Globus pallidus (tissue), 1 donor: ENCODE data around the gene AGPAT3.

Experiments used
- DNase-seq: peaks from one replicate; pipeline ENCODE4 v3.0.0-alpha.2; 2015; ENCODE audit warnings: low spot score

The AGPAT3 gene

DNA sequence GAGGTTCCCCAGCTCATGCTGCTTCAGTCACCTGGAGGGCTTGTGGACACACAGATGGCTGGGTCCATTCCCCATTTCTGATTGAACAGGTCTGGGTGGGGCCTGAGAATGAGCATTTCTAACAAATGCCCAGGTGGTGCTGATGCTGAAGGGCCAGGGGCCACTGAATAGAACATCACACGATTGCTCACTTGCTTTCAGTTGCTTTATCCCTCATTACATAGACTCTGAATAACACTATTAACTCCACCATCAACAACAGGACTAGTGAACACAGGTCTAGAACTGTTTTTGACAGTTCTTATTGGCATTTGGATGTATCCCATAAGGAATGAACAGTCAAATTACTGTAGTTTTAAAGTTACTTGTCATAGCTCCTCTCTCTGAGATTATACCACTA, 159.2 kb downstream of the AGPAT3 start:
- no peak for DNase-seq

DNA sequence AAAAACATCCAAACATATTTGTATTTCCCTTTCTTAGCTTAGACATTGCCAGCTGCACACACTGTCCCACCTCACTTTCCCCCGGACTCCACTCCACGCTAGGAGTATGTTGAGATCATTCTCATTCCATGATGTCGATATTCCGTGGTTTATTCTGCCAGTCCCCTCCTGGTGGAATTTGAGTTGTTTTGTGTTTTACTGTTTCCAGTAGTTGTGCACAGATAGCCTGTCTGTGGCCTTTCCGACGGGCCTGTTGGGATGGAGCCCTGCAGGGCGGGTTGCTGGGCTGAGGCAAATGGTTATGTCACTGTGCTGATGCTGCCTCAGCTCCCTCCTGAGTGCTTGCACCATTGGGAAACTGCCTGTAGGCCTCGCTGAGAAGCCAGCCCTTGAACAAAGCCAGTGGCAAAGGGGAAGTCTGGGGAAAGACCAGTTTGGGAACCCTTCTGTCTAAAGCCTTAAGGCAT, 159.9 kb downstream of the AGPAT3 start:
- DNase-seq: peak; percentile 82

DNA sequence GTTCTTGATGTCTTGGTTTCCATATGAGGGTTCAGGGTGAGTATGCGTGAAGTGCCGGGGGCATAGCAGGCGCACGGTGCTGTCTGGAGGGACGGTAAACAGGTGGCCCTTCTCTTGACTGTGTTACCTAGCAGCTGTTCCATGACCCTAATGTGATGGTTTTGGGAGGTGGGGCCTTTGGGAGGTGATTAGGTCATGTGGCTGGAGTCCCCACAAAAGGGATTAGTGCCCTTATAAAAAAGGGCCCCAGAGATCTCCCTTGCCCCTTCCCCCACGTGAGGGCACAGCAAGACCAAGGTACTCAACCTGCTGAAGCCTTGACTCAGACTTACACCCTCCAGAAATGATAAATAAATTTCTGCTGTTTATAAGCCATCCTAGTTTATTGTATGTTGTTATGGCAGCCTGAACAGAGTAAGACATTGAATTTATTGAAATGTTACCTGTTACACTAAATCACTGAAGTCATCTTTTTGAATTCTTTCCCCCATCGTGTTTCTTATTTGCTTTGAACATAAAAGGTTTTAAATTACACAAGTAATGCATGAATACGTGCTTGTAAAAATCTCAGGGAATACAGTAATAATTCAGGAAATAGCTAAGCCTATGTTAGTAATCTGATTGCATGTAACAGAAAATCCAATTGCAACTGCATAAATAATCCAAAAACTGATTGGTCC, 162.7 kb downstream of the AGPAT3 start:
- no peak for DNase-seq

DNA sequence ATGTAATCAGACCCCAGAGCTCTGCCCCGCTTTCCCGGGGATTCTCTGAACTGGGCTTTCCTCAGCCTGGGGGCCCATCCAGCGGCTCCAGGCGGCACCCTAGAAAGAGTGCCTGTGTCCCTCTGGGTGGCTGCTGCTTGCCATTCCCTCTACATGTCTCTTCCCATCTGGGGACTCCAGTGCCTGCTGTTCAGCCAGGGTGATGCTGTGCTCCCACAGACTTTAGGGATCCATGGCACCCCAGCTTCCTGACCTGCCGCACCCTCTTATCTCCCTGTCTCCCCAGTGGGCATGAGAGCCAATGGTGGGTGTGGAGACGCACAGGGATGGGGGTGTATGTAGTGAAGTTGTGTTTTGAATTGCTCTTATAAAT, 163.2 kb downstream of the AGPAT3 start:
- no peak for DNase-seq

DNA sequence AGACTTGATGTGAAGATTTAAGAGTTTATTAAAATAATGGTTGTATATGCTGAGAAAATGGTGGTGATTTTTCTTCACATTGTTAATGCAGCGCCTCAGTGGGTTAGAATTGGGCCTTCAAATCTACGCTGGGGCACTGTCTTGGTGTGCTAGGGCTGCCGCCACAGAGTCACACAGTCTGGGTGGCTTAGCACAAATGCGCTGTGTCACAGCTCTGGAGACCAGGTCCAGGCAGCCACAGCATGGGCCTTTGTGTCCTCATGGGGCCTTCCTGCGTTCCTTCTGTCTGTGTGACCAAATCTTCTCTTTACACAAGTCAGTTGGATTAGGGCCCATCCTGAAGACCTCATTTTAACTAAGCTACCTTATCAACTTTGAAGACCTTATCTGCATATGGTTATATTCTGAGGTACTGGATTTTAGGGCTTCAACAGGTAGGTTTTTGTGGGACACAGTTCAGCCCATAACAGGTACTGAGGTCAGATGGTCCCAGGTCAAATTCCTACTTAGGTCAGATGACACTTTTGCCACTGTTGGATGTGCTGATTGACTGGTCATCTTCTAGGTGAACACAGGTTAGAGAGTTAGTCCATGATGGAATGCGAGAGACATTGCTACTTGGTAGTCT, 164.6 kb downstream of the AGPAT3 start:
- DNase-seq: no peak

DNA sequence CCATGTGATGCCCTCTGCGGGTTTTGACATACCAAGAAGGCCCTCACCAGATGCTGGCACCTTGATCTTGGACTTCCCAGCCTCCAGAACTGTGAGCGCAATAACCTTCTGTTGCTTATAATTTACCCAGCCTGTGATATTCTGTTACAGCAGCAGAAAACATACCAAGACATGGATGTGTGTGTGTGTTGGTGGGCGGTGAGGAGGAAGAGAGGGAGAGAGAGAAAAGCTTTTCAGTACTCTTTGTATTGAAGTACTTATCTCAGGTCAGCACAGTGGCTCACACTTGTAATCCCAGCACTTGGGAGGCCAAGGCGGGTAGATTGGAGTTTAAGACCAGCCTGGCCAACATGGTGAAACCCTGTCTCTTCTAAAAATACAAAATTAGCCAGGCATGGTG, 170.2 kb downstream of the AGPAT3 start:
- no peak for DNase-seq
